Progenitor cell of endocrine pancreas (in vitro differentiated cells): ENCODE measurements around the gene HBS1L. TPM values are rescaled to one million over a fixed set of nuclear protein-coding genes. Genes with fewer than 3 reads are reported as not detected.

Source experiments
- DNase-seq: peaks from one replicate; pipeline ENCODE4 v3.0.0; 2021; ENCODE audit warnings: low spot score; ENCODE audit not compliant: unreplicated experiment
- H3K27ac Mint-ChIP-seq: 2 replicates; pipeline ENCODE4 v1.8.0; 2021; ENCODE audit warnings: mild to moderate bottlenecking, moderate library complexity, mixed read lengths
- H3K27me3 Mint-ChIP-seq: 2 replicates; pipeline ENCODE4 v1.8.0; 2021; ENCODE audit warnings: mixed read lengths
- H3K36me3 Mint-ChIP-seq: 2 replicates; pipeline ENCODE4 v1.8.0; 2022; ENCODE audit warnings: mixed read lengths; ENCODE audit not compliant: insufficient read depth
- H3K4me1 Mint-ChIP-seq: 2 replicates; pipeline ENCODE4 v1.8.0; 2021; ENCODE audit warnings: low read depth, mixed read lengths
- H3K4me3 Mint-ChIP-seq: 2 replicates; pipeline ENCODE4 v1.8.0; 2021; ENCODE audit warnings: low read depth, mild to moderate bottlenecking, moderate library complexity, mixed read lengths
- H3K9me3 Mint-ChIP-seq: 2 replicates; pipeline ENCODE4 v1.8.0; 2021; ENCODE audit warnings: low read depth, mixed read lengths
- CTCF ChIP-seq: fragments of 200-600 bp; sonication (generic); IDR thresholded peaks from one replicate; pipeline ENCODE4 v1.5.0; 2021; ENCODE audit warnings: antibody characterized with exemption, mild to moderate bottlenecking; ENCODE audit not compliant: unreplicated experiment
- total RNA-seq: library from RNA; stranded (reverse); gene quantifications from 2 replicates; pipeline ENCODE4 v1.2.1, GENCODE V29; 2021

HBS1L gene
- total RNA-seq, 1 donor from 2014 or later = 77.2 TPM

GRCh38 chr6:134925800-134926199 lies 128.8 kb downstream of the HBS1L start:
- no peaks in the 10 kb centered on the region for H3K4me1 Mint-ChIP-seq
- H3K27ac Mint-ChIP-seq = no peak overlapping the region
- no peaks in the 10 kb centered on the region for H3K27me3 Mint-ChIP-seq
- no peaks in the 10 kb centered on the region for H3K9me3 Mint-ChIP-seq
- H3K4me3 Mint-ChIP-seq = no peak overlapping the region
- no peak for TF ChIP-seq CTCF
- DNase-seq = no peak
- no peaks in the 10 kb centered on the region for H3K36me3 Mint-ChIP-seq

DNA sequence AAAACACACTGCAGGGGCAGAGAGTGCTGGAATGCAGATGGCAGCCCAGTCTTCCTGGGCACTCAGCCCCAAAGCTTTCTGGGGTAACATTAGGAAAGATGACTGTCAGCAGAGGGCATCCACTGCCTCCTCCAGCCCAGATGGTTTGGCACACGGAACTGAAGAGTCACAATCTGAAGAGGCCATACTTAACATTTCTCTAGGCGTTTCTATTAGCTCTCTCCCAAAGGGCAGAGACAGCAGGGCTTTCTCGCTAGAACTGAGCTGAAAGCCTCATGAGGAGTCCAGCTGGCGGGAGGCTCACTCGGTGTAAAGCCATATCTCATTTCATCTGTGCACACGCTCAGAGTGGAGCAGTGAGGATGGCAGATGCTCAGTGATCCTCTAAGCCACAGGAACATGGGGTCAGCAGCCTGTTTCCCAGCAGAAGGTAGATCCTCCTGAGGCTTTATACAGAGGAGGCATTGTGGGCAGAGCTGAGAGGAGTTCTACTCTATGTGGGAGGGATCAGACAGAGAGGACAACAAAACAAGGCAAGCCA lies 132.8 kb downstream of the HBS1L start:
- Mint-ChIP-seq H3K36me3 (no peaks in the 10 kb centered on the region), H3K27ac (no peak overlapping the region), H3K4me3 (no peak overlapping the region), H3K9me3 (no peaks in the 10 kb centered on the region), H3K4me1 (no peaks in the 10 kb centered on the region), H3K27me3 (peaks cover under 1% of the 10 kb centered on the region)
- no peak for TF ChIP-seq CTCF
- DNase-seq = no peak

- no peak for TF ChIP-seq CTCF
- Mint-ChIP-seq H3K4me1 (no peaks in the 10 kb centered on the region), H3K27ac (no peak overlapping the region), H3K4me3 (no peak overlapping the region), H3K27me3 (peaks cover 3% of the 10 kb centered on the region), H3K36me3 (no peaks in the 10 kb centered on the region), H3K9me3 (no peaks in the 10 kb centered on the region)
- DNase-seq = no peak
Observed at GRCh38 chr6:134921276-134921675, 133.3 kb downstream of the HBS1L start.

GRCh38 chr6:134920422-134920821 lies 134.2 kb downstream of the HBS1L start:
- no peak for TF ChIP-seq CTCF
- Mint-ChIP-seq H3K27me3 (peaks cover 8% of the 10 kb centered on the region), H3K36me3 (no peaks in the 10 kb centered on the region), H3K27ac (no peak overlapping the region), H3K4me1 (no peaks in the 10 kb centered on the region), H3K4me3 (no peak overlapping the region), H3K9me3 (no peaks in the 10 kb centered on the region)
- DNase-seq = no peak

DNA sequence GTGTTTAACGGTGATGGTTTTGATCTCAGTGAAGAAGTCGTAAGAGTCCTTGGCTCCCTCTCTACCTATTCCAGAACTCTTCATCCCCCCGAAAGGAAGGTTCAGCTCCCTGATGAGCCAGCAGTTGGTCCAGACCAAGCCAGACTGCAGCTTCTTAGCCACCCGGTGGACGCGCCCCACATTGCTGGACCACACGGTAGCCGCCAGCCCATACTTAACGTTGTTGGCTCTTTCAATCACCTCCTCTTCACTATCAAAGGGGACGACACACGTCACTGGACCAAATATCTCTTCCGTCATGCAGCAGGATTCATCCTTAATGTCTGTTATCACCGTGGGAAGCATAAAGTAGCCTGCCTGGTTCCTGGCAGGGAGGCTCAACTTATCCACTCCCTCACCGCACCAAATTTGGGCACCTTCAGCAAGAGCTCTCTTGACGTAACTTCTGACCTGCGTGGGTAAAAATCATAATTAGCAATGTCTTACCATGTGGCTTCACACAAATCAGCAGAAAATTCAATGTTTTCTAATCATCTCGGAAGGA lies 136.1 kb downstream of the HBS1L start:
- Mint-ChIP-seq H3K9me3 (no peaks in the 10 kb centered on the region), H3K4me1 (no peaks in the 10 kb centered on the region), H3K4me3 (no peak overlapping the region), H3K36me3 (no peaks in the 10 kb centered on the region), H3K27ac (no peak overlapping the region), H3K27me3 (peaks cover 8% of the 10 kb centered on the region)
- no peak for TF ChIP-seq CTCF
- DNase-seq = no peak
